HFFc6 (cell line): ENCODE measurements around the gene ASB3. TPM values are rescaled to one million over a fixed set of nuclear protein-coding genes. Genes with fewer than 3 reads are reported as not detected.
"Not testable (repeated sequence)": the region's sequence is repeated elsewhere in the genome, so short reads cannot be mapped to it uniquely, and the experiment has no call there.

Source experiments
- DNase-seq: peaks from one replicate; pipeline ENCODE4 v3.0.0-alpha.2; 2018
- H3K27ac Mint-ChIP-seq: 2 replicates; pipeline ENCODE4 v1.8.0; 2020; ENCODE audit warnings: mild to moderate bottlenecking, mixed read lengths
- H3K27me3 Mint-ChIP-seq: 2 replicates; pipeline ENCODE4 v1.8.0; 2021; ENCODE audit warnings: mild to moderate bottlenecking, moderate library complexity, mixed read lengths; ENCODE audit not compliant: insufficient read depth
- H3K36me3 Mint-ChIP-seq: 2 replicates; pipeline ENCODE4 v1.8.0; 2021; ENCODE audit warnings: low read depth, mixed read lengths
- H3K4me1 Mint-ChIP-seq: 2 replicates; pipeline ENCODE4 v1.8.0; 2020; ENCODE audit warnings: low read depth, mixed read lengths
- H3K4me3 Mint-ChIP-seq: 2 replicates; pipeline ENCODE4 v1.8.0; 2020; ENCODE audit warnings: mild to moderate bottlenecking, moderate library complexity, mixed read lengths
- H3K9me3 Mint-ChIP-seq: 2 replicates; pipeline ENCODE4 v1.8.0; 2020; ENCODE audit warnings: mild to moderate bottlenecking, mixed read lengths
- total RNA-seq, 6 experiments: library from RNA; stranded (reverse); fragmentation: NEBNext Ultra II Directional; extraction: Animal tissue kit (Norgen Biotek cat#: 25700); gene quantifications; 2 replicates in 1 of 6; 3 replicates in 5 of 6; pipeline ENCODE4 v1.2.3, GENCODE V29; 2021
- TF ChIP-seq, protein P1 (sequence below): fragments of 200-600 bp; sonication (generic); IDR thresholded peaks from 2 replicates; pipeline ENCODE4 v1.5.0; 2021; ENCODE audit warnings: antibody characterized with exemption, mild to moderate bottlenecking

ASB3 gene
- total RNA-seq, 6 experiments from 2014 or later: 15.7 to 22.0 (median 17.3) TPM

DNA sequence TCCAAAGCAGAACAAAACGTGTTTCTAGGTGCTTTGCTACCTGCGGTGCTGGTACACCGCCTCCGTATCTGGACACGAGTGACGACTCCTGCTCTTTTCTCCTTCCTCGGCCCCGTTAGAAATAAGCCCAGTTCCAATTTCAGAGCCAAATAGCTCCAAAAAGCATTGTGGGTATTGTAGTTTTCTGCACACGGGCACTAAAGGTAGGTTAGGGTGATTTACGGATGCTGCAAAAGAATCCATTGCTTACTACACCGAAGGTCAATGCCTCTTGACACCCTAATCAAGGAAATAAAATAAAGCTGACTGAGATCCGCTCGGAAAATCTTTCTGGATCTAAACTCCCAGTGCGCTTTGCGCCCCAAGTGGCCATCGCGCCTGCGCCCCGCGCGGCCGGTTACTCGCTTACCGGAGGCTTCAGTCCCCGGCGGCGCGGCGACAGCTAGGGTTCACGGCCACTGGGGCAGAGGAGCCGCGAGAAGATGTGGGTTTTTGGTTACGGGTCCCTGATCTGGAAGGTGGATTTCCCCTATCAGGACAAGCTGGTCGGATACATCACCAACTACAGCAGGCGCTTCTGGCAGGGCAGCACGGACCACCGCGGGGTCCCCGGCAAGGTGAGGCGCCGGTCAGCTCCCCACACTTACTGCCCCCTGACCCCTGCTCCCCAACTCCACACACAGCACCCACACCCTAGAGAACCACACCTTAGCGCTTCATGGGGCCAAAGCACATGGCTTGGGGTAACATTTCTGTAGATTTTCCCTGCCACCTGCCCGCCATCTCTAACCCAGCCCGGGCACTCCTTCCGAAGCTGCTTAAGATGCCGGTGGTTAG lies 19.1 kb downstream of the ASB3 start, which contains the start of gene CHAC2:
Gene CHAC2, plus strand, starts transcription at position 400 of the 837 bp plus-strand sequence. Its CDS starts 83 bp downstream, at position 483.
- Mint-ChIP-seq H3K4me3 (peak within 1 kb of the TSS; percentile 89), H3K9me3 (no peaks in the 10 kb centered on the region), H3K4me1 (peaks cover 29% of the 10 kb centered on the region), H3K36me3 (peaks cover 3% of the 10 kb centered on the region; the same call in 1 of the 2 replicates), H3K27me3 (no peaks in the 10 kb centered on the region; the same call in none of the 2 replicates), H3K27ac (peak within 1 kb of the TSS; percentile 83)
- DNase-seq: peak; percentile 74
- TF ChIP-seq, protein P1, sequence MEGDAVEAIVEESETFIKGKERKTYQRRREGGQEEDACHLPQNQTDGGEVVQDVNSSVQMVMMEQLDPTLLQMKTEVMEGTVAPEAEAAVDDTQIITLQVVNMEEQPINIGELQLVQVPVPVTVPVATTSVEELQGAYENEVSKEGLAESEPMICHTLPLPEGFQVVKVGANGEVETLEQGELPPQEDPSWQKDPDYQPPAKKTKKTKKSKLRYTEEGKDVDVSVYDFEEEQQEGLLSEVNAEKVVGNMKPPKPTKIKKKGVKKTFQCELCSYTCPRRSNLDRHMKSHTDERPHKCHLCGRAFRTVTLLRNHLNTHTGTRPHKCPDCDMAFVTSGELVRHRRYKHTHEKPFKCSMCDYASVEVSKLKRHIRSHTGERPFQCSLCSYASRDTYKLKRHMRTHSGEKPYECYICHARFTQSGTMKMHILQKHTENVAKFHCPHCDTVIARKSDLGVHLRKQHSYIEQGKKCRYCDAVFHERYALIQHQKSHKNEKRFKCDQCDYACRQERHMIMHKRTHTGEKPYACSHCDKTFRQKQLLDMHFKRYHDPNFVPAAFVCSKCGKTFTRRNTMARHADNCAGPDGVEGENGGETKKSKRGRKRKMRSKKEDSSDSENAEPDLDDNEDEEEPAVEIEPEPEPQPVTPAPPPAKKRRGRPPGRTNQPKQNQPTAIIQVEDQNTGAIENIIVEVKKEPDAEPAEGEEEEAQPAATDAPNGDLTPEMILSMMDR: peak; percentile 79

DNA sequence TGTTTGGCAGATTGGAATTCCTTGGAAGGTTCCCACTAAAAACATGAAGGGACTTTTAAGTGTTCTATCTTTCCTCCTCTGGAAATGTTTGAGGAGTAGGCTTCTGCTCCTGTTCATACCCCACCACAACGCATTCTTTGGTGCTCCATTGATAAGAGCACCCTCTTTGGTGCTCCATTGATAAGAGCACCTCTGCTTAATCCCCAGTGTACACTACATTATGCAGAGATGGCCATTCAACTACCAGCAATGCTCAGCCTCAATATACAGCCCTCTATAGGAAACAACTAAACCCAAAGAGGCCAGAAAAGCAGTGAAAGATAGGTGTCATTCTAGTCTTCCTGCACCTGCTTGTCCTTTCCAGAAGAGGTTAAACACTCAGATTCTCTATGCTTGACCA lies 21.0 kb downstream of the ASB3 start:
- no peak for DNase-seq
- Mint-ChIP-seq H3K4me3 (no peak overlapping the region), H3K4me1 (peaks cover 29% of the 10 kb centered on the region), H3K9me3 (no peaks in the 10 kb centered on the region), H3K27ac (no peak overlapping the region), H3K36me3 (peaks cover 7% of the 10 kb centered on the region; the same call in 1 of the 2 replicates), H3K27me3 (no peaks in the 10 kb centered on the region; the same call in 1 of the 2 replicates)
- TF ChIP-seq, protein P1: no peak

DNA sequence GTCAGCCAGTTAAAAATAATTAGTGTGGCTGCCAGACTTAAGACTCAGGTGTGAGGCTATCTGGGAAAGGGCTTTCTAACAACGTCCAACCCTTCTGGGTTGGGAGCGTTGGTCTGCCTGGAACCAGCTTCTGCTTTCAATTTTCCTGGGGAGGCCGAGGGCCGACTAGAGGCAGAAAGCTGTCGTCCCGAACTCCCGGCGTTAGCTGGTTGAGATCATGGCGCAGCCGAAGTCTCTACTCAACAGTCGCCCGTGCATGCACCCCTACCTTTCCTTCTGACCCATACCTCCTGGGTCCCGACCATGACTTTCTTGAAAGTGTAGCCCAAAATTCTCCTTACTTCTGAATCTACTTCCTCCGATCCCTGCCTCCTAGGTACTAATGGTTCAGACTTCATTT lies 29.5 kb downstream of the ASB3 start:
- H3K27ac Mint-ChIP-seq, H3K4me3 Mint-ChIP-seq, DNase-seq, H3K27me3 Mint-ChIP-seq, H3K9me3 Mint-ChIP-seq: not testable (repeated sequence)
- H3K36me3 Mint-ChIP-seq: peaks cover 25% of the 10 kb centered on the region
- H3K4me1 Mint-ChIP-seq: peaks cover 18% of the 10 kb centered on the region

DNA sequence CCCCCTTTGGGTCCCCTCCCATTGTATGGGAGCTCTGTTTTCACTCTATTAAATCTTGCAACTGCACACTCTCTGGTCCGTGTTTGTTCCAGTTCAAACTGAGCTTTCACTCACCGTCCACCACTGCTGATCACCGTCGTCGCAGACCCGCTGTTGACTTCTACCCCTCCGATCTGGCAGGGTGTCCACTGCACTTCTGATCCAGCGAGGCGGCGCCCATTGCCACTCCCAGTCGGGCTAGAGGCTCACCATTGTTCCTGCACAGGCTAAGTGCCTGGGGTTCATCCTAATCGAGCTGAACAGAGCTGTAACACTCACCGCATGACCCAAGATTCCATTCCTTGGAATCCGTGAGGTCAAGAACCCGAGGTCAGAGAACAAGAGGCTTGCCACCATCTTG lies 30.1 kb downstream of the ASB3 start:
- no peak for DNase-seq
- no peak overlapping the region for H3K4me3 Mint-ChIP-seq
- TF ChIP-seq, protein P1: no peak
- no peaks in the 10 kb centered on the region for H3K27me3 Mint-ChIP-seq
- H3K4me1 Mint-ChIP-seq: peaks cover 23% of the 10 kb centered on the region
- peaks cover 21% of the 10 kb centered on the region for H3K36me3 Mint-ChIP-seq
- H3K9me3 Mint-ChIP-seq: no peaks in the 10 kb centered on the region
- H3K27ac Mint-ChIP-seq: no peak overlapping the region

DNA sequence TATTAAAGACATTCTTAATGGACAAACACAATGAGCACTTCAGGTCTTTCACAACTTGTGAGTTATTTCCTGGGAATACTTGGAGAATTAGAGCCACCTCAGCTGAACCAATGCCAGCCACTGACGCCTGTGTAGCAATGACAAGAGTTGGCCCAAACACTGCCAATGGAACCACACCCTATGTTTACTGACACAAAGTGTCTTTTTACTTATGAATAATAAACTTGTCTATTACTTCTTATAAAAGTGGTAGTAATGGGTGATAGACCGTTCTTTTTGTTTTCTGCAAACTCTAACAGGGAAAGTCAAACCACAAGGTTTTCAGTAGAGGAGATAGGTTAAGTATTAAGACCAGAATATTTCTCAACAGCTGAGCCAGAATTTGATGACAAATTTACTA lies 31.6 kb downstream of the ASB3 start:
- peaks cover 19% of the 10 kb centered on the region for H3K36me3 Mint-ChIP-seq
- peaks cover 37% of the 10 kb centered on the region for H3K4me1 Mint-ChIP-seq
- DNase-seq: no peak
- H3K27ac Mint-ChIP-seq: no peak overlapping the region
- no peaks in the 10 kb centered on the region for H3K27me3 Mint-ChIP-seq
- H3K4me3 Mint-ChIP-seq: no peak overlapping the region
- H3K9me3 Mint-ChIP-seq: no peaks in the 10 kb centered on the region
- TF ChIP-seq, protein P1: no peak

DNA sequence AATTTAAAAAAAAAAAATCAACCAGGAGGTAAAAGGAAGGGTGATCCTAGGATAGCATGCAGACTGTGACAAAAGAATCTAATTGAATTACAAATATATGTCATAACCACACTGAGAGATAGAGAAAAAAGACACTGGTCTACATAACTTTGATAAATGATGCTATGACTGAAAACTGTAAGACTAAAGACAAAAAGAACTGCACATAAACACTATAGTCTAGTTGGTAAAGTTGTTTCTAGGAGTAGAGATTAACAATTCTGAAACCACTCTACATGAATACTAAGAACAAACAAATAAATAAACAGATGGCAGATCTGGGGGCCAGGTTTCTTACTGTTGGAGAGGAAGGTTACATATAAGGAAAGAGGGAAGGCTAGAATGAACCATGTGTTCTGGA lies 33.7 kb downstream of the ASB3 start:
- H3K9me3 Mint-ChIP-seq: no peaks in the 10 kb centered on the region
- no peaks in the 10 kb centered on the region for H3K27me3 Mint-ChIP-seq
- DNase-seq: no peak
- TF ChIP-seq, protein P1: no peak
- H3K4me3 Mint-ChIP-seq: no peak overlapping the region
- peaks cover 28% of the 10 kb centered on the region for H3K36me3 Mint-ChIP-seq
- H3K27ac Mint-ChIP-seq: no peak overlapping the region
- H3K4me1 Mint-ChIP-seq: peaks cover 37% of the 10 kb centered on the region
